Prostate gland (tissue), 2 donors: Measurements from ENCODE around the gene TMED9.

Experiments used
- POLR2A ChIP-seq: fragments of 450-650 bp; IDR thresholded peaks from one replicate; pipeline ENCODE4 v1.6.1; 2016; ENCODE audit warnings: antibody characterized with exemption, mild to moderate bottlenecking
- POLR2AphosphoS5 ChIP-seq: sonication (generic); formaldehyde crosslinking; IDR thresholded peaks from one replicate; pipeline ENCODE4 v1.6.1; 2017; ENCODE audit warnings: antibody characterized with exemption
- TF ChIP-seq, protein P1 (sequence below), 4 experiments: fragments of 200-600 bp in 2 of 4; fragments of 450-650 bp in 2 of 4; sonication (generic) in 2 of 4; IDR thresholded peaks; 1 replicate in 3 of 4; 2 replicates in 1 of 4; pipeline ENCODE4 v1.5.1; 2016 to 2019; ENCODE audit warnings: antibody characterized with exemption in 4 of 4, mild to moderate bottlenecking in 2 of 4, moderate library complexity in 2 of 4

DNA sequence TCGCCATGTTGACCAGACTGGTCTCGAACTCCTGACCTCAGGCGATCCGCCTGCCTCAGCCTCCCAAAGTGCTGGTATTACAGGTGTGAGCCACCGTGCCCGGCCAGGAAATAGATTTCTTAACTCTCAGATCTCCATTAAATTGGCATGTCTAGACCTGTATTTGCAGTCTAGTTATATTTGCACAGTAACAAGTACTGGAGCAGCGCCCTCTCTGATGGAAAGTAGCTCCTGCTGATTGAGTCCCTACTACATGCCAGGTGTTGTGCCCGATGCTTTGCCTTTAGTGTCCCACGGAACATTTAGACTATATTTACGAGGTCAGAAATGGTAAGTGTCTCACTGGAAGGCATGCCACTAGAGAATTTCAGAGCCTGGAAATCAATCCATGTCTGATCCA lies 15.8 kb upstream of the TMED9 start:
- TF ChIP-seq POLR2A (no peak), POLR2AphosphoS5 (no peak)
- TF ChIP-seq, protein P1, sequence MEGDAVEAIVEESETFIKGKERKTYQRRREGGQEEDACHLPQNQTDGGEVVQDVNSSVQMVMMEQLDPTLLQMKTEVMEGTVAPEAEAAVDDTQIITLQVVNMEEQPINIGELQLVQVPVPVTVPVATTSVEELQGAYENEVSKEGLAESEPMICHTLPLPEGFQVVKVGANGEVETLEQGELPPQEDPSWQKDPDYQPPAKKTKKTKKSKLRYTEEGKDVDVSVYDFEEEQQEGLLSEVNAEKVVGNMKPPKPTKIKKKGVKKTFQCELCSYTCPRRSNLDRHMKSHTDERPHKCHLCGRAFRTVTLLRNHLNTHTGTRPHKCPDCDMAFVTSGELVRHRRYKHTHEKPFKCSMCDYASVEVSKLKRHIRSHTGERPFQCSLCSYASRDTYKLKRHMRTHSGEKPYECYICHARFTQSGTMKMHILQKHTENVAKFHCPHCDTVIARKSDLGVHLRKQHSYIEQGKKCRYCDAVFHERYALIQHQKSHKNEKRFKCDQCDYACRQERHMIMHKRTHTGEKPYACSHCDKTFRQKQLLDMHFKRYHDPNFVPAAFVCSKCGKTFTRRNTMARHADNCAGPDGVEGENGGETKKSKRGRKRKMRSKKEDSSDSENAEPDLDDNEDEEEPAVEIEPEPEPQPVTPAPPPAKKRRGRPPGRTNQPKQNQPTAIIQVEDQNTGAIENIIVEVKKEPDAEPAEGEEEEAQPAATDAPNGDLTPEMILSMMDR (IDR thresholded peaks at IDR 0.05) = peak in 1 of 4 experiments; percentile 17
